NB4 (cell line): ENCODE results near the gene DPPA3.
"Not testable (repeated sequence)": the region's sequence is repeated elsewhere in the genome, so short reads cannot be mapped to it uniquely, and the experiment has no call there.

ENCODE experiments used
- DNase-seq: peaks from one replicate; pipeline ENCODE4 v3.0.0; 2010; ENCODE audit warnings: low read depth
- H3K4me3 ChIP-seq: one replicate; pipeline ENCODE4 v1.5.1; 2011; ENCODE audit warnings: mild to moderate bottlenecking, low read depth, low read length, moderate library complexity
- CTCF ChIP-seq: IDR thresholded peaks from one replicate; pipeline ENCODE4 v1.5.1; 2012; ENCODE audit warnings: low read depth, low read length
- MAX ChIP-seq: IDR thresholded peaks from 2 replicates; pipeline ENCODE4 v1.6.1; 2011; ENCODE audit warnings: low read depth, low read length
- MYC ChIP-seq: IDR thresholded peaks from 2 replicates; pipeline ENCODE4 v1.6.1; 2011; ENCODE audit warnings: low read depth, low read length
- POLR2A ChIP-seq: IDR thresholded peaks from 2 replicates; pipeline ENCODE4 v1.6.1; 2011; ENCODE audit warnings: mild to moderate bottlenecking; ENCODE audit not compliant: insufficient read length; ENCODE audit errors: extremely low read depth

DPPA3 gene

GRCh38 chr12:7677432-7677888 lies 33.8 kb upstream of the DPPA3 start:
- not testable (repeated sequence) for H3K4me3 ChIP-seq
- TF ChIP-seq CTCF (peak; percentile 34), MAX (peak; percentile 15; the same call in 1 of the 2 replicates)
- DNase-seq: peak; percentile 86

- H3K4me3 ChIP-seq: no peak overlapping the region
- peak; percentile 52 for DNase-seq
- TF ChIP-seq MAX (no peak), MYC (no peak), CTCF (no peak), POLR2A (no peak)
Measured at GRCh38 chr12:7678744-7679143, 32.5 kb upstream of the DPPA3 start.

GRCh38 chr12:7679251-7680045 lies 31.8 kb upstream of the DPPA3 start:
- TF ChIP-seq MYC (no peak), CTCF (no peak), POLR2A (no peak), MAX (no peak)
- DNase-seq: no peak
- no peak overlapping the region for H3K4me3 ChIP-seq

GRCh38 chr12:7681535-7681934 lies 29.7 kb upstream of the DPPA3 start:
- no peak for DNase-seq
- TF ChIP-seq MAX (no peak), CTCF (no peak), MYC (no peak), POLR2A (no peak)

GRCh38 chr12:7693793-7694192 lies 17.4 kb upstream of the DPPA3 start:
- no peak overlapping the region for H3K4me3 ChIP-seq
- DNase-seq: peak; percentile 64
- peak; percentile 55; the same call in 1 of the 2 replicates for TF ChIP-seq MAX
- no peak for TF ChIP-seq MYC
- no peak for TF ChIP-seq CTCF
- TF ChIP-seq POLR2A: no peak

More at GRCh38 chr12:7681535-7681934, 29.7 kb upstream of the DPPA3 start:
- H3K4me3 ChIP-seq: no peak overlapping the region
